OCI-LY1 (cell line): ENCODE data around the gene YWHAQ.

Source experiments
- H2AFZ ChIP-seq: fragments of 200-600 bp; sonication (generic), shearing (Covaris generic); 2 replicates; pipeline ENCODE4 v1.6.0; 2014; ENCODE audit warnings: antibody characterized with exemption, mild to moderate bottlenecking, low read length
- H3F3A ChIP-seq: fragments of 200-600 bp; sonication (generic), shearing (Covaris generic); 2 replicates; pipeline ENCODE4 v1.6.0; 2014; ENCODE audit warnings: mild to moderate bottlenecking, antibody characterized with exemption, low read length, moderate library complexity; ENCODE audit not compliant: insufficient read depth
- H3K27ac ChIP-seq: fragments of 200-600 bp; sonication (generic); 2 replicates; pipeline ENCODE4 v1.5.1; 2014; ENCODE audit warnings: low read length, mixed run types, mild to moderate bottlenecking, low read depth; ENCODE audit not compliant: poor library complexity, severe bottlenecking
- H3K27me3 ChIP-seq: fragments of 200-600 bp; sonication (generic); 2 replicates; pipeline ENCODE4 v1.6.0; 2014; ENCODE audit warnings: antibody characterized with exemption, mild to moderate bottlenecking, low read length, moderate library complexity; ENCODE audit not compliant: insufficient read depth
- H3K36me3 ChIP-seq: fragments of 200-600 bp; sonication (generic); 2 replicates; pipeline ENCODE4 v1.6.1; 2014; ENCODE audit warnings: mild to moderate bottlenecking, antibody characterized with exemption, low read length, moderate library complexity, mixed read lengths; ENCODE audit not compliant: insufficient read depth
- H3K4me1 ChIP-seq: fragments of 200-600 bp; sonication (generic); 2 replicates; pipeline ENCODE4 v1.5.1; 2014; ENCODE audit warnings: mild to moderate bottlenecking, low read length, moderate library complexity; ENCODE audit not compliant: insufficient read depth, severe bottlenecking
- H3K4me2 ChIP-seq: fragments of 200-600 bp; sonication (generic), shearing (Covaris generic); 2 replicates; pipeline ENCODE4 v1.6.1; 2014; ENCODE audit warnings: low read length
- H3K4me3 ChIP-seq: fragments of 200-600 bp; sonication (generic); 2 replicates; pipeline ENCODE4 v1.5.1; 2014; ENCODE audit warnings: low read length, low read depth, mild to moderate bottlenecking, mixed read lengths; ENCODE audit not compliant: poor library complexity, severe bottlenecking
- H3K79me2 ChIP-seq: fragments of 200-600 bp; shearing (Covaris generic); 2 replicates; pipeline ENCODE4 v1.6.1; 2016; ENCODE audit warnings: mixed run types, low read length, mixed read lengths; ENCODE audit not compliant: insufficient read depth
- H3K9ac ChIP-seq: fragments of 200-600 bp; sonication (generic), shearing (Covaris generic); 2 replicates; pipeline ENCODE4 v1.6.1; 2014; ENCODE audit warnings: mild to moderate bottlenecking, low read length, mixed read lengths
- H3K9me2 ChIP-seq: fragments of 200-600 bp; sonication (generic), shearing (Covaris generic); 2 replicates; pipeline ENCODE4 v1.6.1; 2014; ENCODE audit warnings: low read depth, mild to moderate bottlenecking, low read length, mixed read lengths
- H3K9me3 ChIP-seq: fragments of 200-600 bp; shearing (Covaris generic); 2 replicates; pipeline ENCODE4 v1.6.1; 2014; ENCODE audit warnings: low read length, mixed read lengths
- H4K20me1 ChIP-seq: fragments of 200-600 bp; sonication (generic), shearing (Covaris generic); 2 replicates; pipeline ENCODE4 v1.6.0; 2016; ENCODE audit warnings: mild to moderate bottlenecking, low read length; ENCODE audit not compliant: insufficient read depth
- EZH2 ChIP-seq: fragments of 200-600 bp; sonication (generic), shearing (Covaris generic); IDR thresholded peaks from 2 replicates; pipeline ENCODE4 v1.8.0; 2017; ENCODE audit warnings: borderline replicate concordance, mixed run types, mild to moderate bottlenecking, antibody characterized with exemption, low read length, moderate library complexity, mixed read lengths
- TF ChIP-seq, protein P1 (sequence below): fragments of 200-600 bp; sonication (generic), shearing (Covaris generic); IDR thresholded peaks from 2 replicates; pipeline ENCODE4 v1.5.1; 2017; ENCODE audit warnings: mild to moderate bottlenecking, antibody characterized with exemption, low read length, moderate library complexity, mixed read lengths

Gene YWHAQ

DNA sequence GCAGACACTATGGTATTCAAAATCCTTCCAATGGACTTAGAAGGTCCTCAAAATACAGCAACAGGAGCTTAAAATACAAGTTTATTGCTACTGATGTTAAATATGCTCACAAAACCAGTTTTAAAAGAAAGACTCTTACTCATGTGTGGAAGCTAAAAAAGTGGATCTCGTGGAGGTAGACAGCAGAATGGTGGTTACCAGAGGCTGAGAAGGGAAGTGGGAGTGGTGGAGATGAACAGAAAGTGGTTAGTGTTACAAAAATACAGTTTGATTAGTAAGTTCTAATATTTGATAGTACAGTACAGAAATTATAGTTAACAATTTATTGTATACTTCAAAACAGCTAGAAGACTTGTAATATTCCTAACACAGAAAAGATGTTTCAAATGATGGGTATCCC is 87.2 kb downstream of the YWHAQ start:
- Histone ChIP-seq H3K9me2 (no peaks in the 10 kb centered on the region), H3K79me2 (peaks cover 62% of the 10 kb centered on the region), H3K4me3 (peak overlapping the region; percentile 47), H3K9ac (peak overlapping the region; percentile 44; the same call in 1 of the 2 replicates), H3K9me3 (no peaks in the 10 kb centered on the region), H3K27me3 (no peaks in the 10 kb centered on the region), H2AFZ (no peak overlapping the region), H3K4me1 (peaks cover 96% of the 10 kb centered on the region), H4K20me1 (no peaks in the 10 kb centered on the region), H3K36me3 (peaks cover 22% of the 10 kb centered on the region), H3K4me2 (peak overlapping the region; percentile 85), H3F3A (peaks cover under 1% of the 10 kb centered on the region; the same call in 1 of the 2 replicates), H3K27ac (peak overlapping the region; percentile 97)
- TF ChIP-seq, protein P1, sequence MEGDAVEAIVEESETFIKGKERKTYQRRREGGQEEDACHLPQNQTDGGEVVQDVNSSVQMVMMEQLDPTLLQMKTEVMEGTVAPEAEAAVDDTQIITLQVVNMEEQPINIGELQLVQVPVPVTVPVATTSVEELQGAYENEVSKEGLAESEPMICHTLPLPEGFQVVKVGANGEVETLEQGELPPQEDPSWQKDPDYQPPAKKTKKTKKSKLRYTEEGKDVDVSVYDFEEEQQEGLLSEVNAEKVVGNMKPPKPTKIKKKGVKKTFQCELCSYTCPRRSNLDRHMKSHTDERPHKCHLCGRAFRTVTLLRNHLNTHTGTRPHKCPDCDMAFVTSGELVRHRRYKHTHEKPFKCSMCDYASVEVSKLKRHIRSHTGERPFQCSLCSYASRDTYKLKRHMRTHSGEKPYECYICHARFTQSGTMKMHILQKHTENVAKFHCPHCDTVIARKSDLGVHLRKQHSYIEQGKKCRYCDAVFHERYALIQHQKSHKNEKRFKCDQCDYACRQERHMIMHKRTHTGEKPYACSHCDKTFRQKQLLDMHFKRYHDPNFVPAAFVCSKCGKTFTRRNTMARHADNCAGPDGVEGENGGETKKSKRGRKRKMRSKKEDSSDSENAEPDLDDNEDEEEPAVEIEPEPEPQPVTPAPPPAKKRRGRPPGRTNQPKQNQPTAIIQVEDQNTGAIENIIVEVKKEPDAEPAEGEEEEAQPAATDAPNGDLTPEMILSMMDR: no peak
- no peak for TF ChIP-seq EZH2

DNA sequence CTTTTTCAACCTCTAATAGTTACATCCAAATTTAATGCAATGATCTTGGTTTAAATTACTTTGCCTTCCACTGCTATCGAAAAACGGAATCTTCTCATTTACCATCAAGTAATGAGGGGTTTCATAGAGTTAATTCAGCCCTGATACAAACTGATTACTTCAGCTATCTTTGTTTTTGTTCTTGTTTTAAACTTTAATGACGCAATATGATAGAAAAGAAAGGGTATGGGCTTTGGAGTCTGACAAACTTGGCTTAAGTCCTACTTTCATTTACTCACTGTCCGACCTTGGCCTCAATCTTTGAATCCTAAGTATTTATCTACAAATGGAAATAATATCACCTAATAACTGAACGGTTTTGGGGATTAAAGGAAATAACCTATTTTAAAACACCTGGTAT is 91.3 kb downstream of the YWHAQ start:
- H3K9ac ChIP-seq: peak overlapping the region; percentile 5; the same call in 1 of the 2 replicates
- peak overlapping the region; percentile 46 for H3K27ac ChIP-seq
- peaks cover 70% of the 10 kb centered on the region for H3K4me1 ChIP-seq
- no peaks in the 10 kb centered on the region for H3K27me3 ChIP-seq
- no peak for TF ChIP-seq EZH2
- TF ChIP-seq, protein P1: no peak
- peak overlapping the region; percentile 3 for H3K4me3 ChIP-seq
- H4K20me1 ChIP-seq: no peaks in the 10 kb centered on the region
- H3K4me2 ChIP-seq: peak overlapping the region; percentile 29; the same call in 1 of the 2 replicates
- H3K9me2 ChIP-seq: no peaks in the 10 kb centered on the region
- peaks cover 45% of the 10 kb centered on the region for H3K79me2 ChIP-seq
- H2AFZ ChIP-seq: no peak overlapping the region
- H3K9me3 ChIP-seq: no peaks in the 10 kb centered on the region
- no peaks in the 10 kb centered on the region for H3F3A ChIP-seq
- peaks cover 42% of the 10 kb centered on the region for H3K36me3 ChIP-seq

DNA sequence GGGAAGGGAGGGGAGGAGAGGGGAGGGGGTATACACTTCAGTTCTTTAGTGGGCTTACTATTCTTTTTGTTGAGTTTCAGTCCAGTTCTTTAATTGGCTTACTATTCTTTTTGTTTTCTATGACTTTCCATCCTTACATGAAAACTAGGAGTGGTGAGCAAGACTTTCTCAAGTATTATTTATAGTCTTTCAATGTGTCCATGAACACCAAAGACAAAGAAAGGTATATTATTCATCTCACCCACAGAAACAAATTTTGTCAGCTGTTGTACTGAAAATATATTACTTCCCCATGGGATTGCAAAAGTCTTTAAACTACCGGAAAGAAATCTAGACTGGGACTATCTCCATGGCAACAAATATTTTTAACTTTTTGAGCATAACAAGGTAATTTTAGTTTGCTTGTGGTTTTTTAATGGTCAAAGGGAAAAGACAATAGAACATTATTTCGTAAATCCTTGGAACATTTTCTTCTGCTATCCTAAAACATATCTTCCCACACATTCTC is 92.7 kb downstream of the YWHAQ start:
- Histone ChIP-seq H3K9me3 (no peaks in the 10 kb centered on the region), H4K20me1 (no peaks in the 10 kb centered on the region), H3K27ac (peak overlapping the region; percentile 46), H3F3A (no peaks in the 10 kb centered on the region), H3K9ac (no peak overlapping the region), H3K9me2 (no peaks in the 10 kb centered on the region), H3K79me2 (peaks cover 32% of the 10 kb centered on the region), H3K4me3 (no peak overlapping the region), H2AFZ (no peak overlapping the region), H3K4me1 (peaks cover 55% of the 10 kb centered on the region), H3K27me3 (no peaks in the 10 kb centered on the region), H3K4me2 (peak overlapping the region; percentile 20; the same call in 1 of the 2 replicates), H3K36me3 (peaks cover 55% of the 10 kb centered on the region)
- TF ChIP-seq, protein P1: no peak
- TF ChIP-seq EZH2: no peak
